Measurements from ENCODE around the gene OTUD6A.

DNA sequence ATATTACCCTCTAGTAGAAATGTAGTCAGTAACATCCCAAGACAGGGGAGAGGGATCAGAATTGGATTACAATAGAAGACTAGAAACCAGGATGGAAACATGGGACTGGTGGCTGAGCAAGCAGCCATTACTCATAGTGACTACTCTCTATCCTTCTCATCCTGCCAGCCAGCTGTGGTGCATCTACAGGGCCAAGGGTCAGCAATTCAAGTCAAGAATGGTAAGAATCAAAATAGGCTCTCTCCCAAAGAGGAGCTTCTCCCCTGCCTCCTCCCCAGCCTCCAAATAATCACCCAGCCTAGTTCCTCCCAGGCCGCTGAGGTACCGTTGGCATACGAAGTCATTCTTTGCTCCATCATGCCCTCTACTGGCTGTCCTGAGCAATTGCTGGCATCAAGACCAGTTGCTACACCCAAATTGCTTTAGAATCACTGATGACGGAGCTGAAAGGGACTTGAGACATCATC is 31.9 kb upstream of the OTUD6A start:
- TF ChIP-seq GATA2 (IDR thresholded peaks at IDR 0.05; ENCODE audit: low read depth, low read length): no peak
- no peak for TF ChIP-seq GATA3 (IDR thresholded peaks at IDR 0.05; ENCODE audit: low read depth, low read length)

Measured in SH-SY5Y (cell line).